Endodermal cell (in vitro differentiated cells): ENCODE measurements around the gene CHMP1A. TPM values are rescaled to one million over a fixed set of nuclear protein-coding genes. Genes with fewer than 3 reads are reported as not detected.
"Not testable (repeated sequence)": the region's sequence is repeated elsewhere in the genome, so short reads cannot be mapped to it uniquely, and the experiment has no call there.

ENCODE experiments used
- DNase-seq: peaks from one replicate; pipeline ENCODE4 v3.0.0-alpha.2; 2017
- H3K27ac ChIP-seq: 2 replicates; pipeline ENCODE4 v1.5.1; 2013; ENCODE audit warnings: mild to moderate bottlenecking, low read depth, low read length, moderate library complexity
- H3K27me3 ChIP-seq: 2 replicates; pipeline ENCODE4 v1.6.1; 2013; ENCODE audit warnings: mild to moderate bottlenecking, low read length, moderate library complexity; ENCODE audit not compliant: insufficient read depth, control insufficient read depth, poor library complexity, severe bottlenecking
- H3K36me3 ChIP-seq: 2 replicates; pipeline ENCODE4 v1.7.0; 2013; ENCODE audit warnings: mild to moderate bottlenecking, low read length, moderate library complexity; ENCODE audit not compliant: control insufficient read depth, insufficient read depth
- H3K4me1 ChIP-seq: one replicate; pipeline ENCODE4 v1.7.0; 2013; ENCODE audit warnings: low read length; ENCODE audit not compliant: control insufficient read depth, insufficient read depth
- H3K4me3 ChIP-seq: 2 replicates; pipeline ENCODE4 v1.5.1; 2013; ENCODE audit warnings: mild to moderate bottlenecking, low read length, moderate library complexity
- H3K9ac ChIP-seq: 2 replicates; pipeline ENCODE4 v1.6.1; 2013; ENCODE audit warnings: mild to moderate bottlenecking, low read length, moderate library complexity; ENCODE audit not compliant: poor library complexity, severe bottlenecking; ENCODE audit errors: extremely low read depth
- H3K9me3 ChIP-seq: 2 replicates; pipeline ENCODE4 v1.6.1; 2013; ENCODE audit warnings: mild to moderate bottlenecking, low read length, moderate library complexity; ENCODE audit not compliant: control insufficient read depth
- H3K27ac Mint-ChIP-seq: 2 replicates; pipeline ENCODE4 v1.8.0; 2020; ENCODE audit warnings: mixed read lengths
- H3K27me3 Mint-ChIP-seq: 2 replicates; pipeline ENCODE4 v1.8.0; 2021; ENCODE audit warnings: mild to moderate bottlenecking, mixed read lengths; ENCODE audit not compliant: insufficient read depth
- H3K36me3 Mint-ChIP-seq: 2 replicates; pipeline ENCODE4 v1.8.0; 2020; ENCODE audit warnings: low read depth, mixed read lengths
- H3K4me1 Mint-ChIP-seq: 2 replicates; pipeline ENCODE4 v1.8.0; 2020; ENCODE audit warnings: mixed read lengths
- H3K4me3 Mint-ChIP-seq: 2 replicates; pipeline ENCODE4 v1.8.0; 2020; ENCODE audit warnings: mild to moderate bottlenecking, moderate library complexity, mixed read lengths
- H3K9me3 Mint-ChIP-seq: 2 replicates; pipeline ENCODE4 v1.8.0; 2020; ENCODE audit warnings: mild to moderate bottlenecking, mixed read lengths
- CTCF ChIP-seq: fragments of 200-600 bp; sonication (generic); conservative IDR thresholded peaks from 2 replicates; pipeline ENCODE4 v1.5.0; 2021; ENCODE audit warnings: antibody characterized with exemption, mild to moderate bottlenecking
- WGBS, 2 experiments: methylation state at CpG; one replicate each; pipeline versions ENCODE4 v1.1.5 to v1.1.7; 2013; ENCODE audit warnings: missing lambda C conversion rate in 2 of 2, mixed read lengths in 1 of 2; ENCODE audit not compliant: insufficient coverage in 1 of 2, insufficient read length in 1 of 2; 5-methylcytosine and 5-hydroxymethylcytosine counted together
- total RNA-seq, 2 donors: library from RNA; stranded (reverse); fragmentation: NEBNext Ultra II Directional in 1 of 2; extraction: Animal tissue kit (Norgen Biotek cat#: 25700) in 1 of 2; gene quantifications; 2 replicates in 1 of 2; 3 replicates in 1 of 2; pipeline ENCODE4 v1.2.1, GENCODE V29; 2021

CHMP1A gene
- total RNA-seq, 2 donors from 2014 or later: 104 to 106 TPM

- no peak overlapping the region for H3K9ac ChIP-seq
- Mint-ChIP-seq H3K27ac (no peak overlapping the region), H3K4me3 (no peak overlapping the region), H3K27me3 (no peaks in the 10 kb centered on the region), H3K9me3 (peaks cover 90% of the 10 kb centered on the region), H3K4me1 (no peaks in the 10 kb centered on the region), H3K36me3 (peaks cover 34% of the 10 kb centered on the region)
- H3K36me3 ChIP-seq: peaks cover 24% of the 10 kb centered on the region
- H3K27ac ChIP-seq: no peak overlapping the region
- TF ChIP-seq CTCF: no peak
- 95 to 100% methylated on average over 1 of the region's 2 CpGs for WGBS, 2 experiments
- DNase-seq: no peak
- H3K4me3 ChIP-seq: peak overlapping the region; percentile 56
- H3K27me3 ChIP-seq: no peaks in the 10 kb centered on the region
- H3K4me1 ChIP-seq: no peaks in the 10 kb centered on the region
- peaks cover 69% of the 10 kb centered on the region for H3K9me3 ChIP-seq
Observed at GRCh38 chr16:89678258-89678657, 20.8 kb upstream of the CHMP1A start.

GRCh38 chr16:89672177-89672941 is 14.9 kb upstream of the CHMP1A start:
- Histone ChIP-seq H3K9me3 (peaks cover 14% of the 10 kb centered on the region), H3K4me1 (no peaks in the 10 kb centered on the region), H3K27ac (no peak overlapping the region), H3K27me3 (no peaks in the 10 kb centered on the region), H3K9ac (no peak overlapping the region), H3K4me3 (no peak overlapping the region), H3K36me3 (peaks cover 10% of the 10 kb centered on the region)
- WGBS, 2 experiments: 92 to 98% methylated on average over 15 to 16 of the region's 16 CpGs
- no peak overlapping the region for H3K4me3 Mint-ChIP-seq
- H3K36me3 Mint-ChIP-seq: peaks cover 36% of the 10 kb centered on the region
- DNase-seq: no peak
- H3K4me1 Mint-ChIP-seq: no peaks in the 10 kb centered on the region
- H3K27me3 Mint-ChIP-seq: no peaks in the 10 kb centered on the region
- no peak overlapping the region for H3K27ac Mint-ChIP-seq
- no peak for TF ChIP-seq CTCF
- peaks cover 55% of the 10 kb centered on the region for H3K9me3 Mint-ChIP-seq

- H3K9me3 Mint-ChIP-seq: peaks cover 53% of the 10 kb centered on the region
- H3K36me3 Mint-ChIP-seq: peaks cover 42% of the 10 kb centered on the region
- 99% methylated on average over 4 of the region's 4 CpGs; no CpG with 5 or more reads in 1 of the 2 experiments for WGBS, 2 experiments
- H3K27me3 Mint-ChIP-seq, H3K4me3 Mint-ChIP-seq, H3K27ac Mint-ChIP-seq, H3K4me3 ChIP-seq, DNase-seq, H3K27ac ChIP-seq, H3K4me1 ChIP-seq, H3K4me1 Mint-ChIP-seq, H3K27me3 ChIP-seq, H3K9ac ChIP-seq, H3K9me3 ChIP-seq: not testable (repeated sequence)
- peaks cover 10% of the 10 kb centered on the region for H3K36me3 ChIP-seq
Observed at GRCh38 chr16:89671565-89671964, 14.1 kb upstream of the CHMP1A start.
